AG09319 (cell line): ENCODE results near the gene NEDD8.

Experiments used
- DNase-seq: peaks from one replicate; pipeline ENCODE4 v3.0.0-alpha.2; 2010; ENCODE audit warnings: low read depth; ENCODE audit errors: extremely low read depth
- CTCF ChIP-seq: IDR thresholded peaks from 2 replicates; pipeline ENCODE4 v1.5.1; 2011; ENCODE audit warnings: low read depth, mild to moderate bottlenecking, inconsistent platforms, low read length, moderate library complexity

The NEDD8 gene

GRCh38 chr14:24258548-24259265, 26.5 kb upstream of the NEDD8 start:
- TF ChIP-seq CTCF, result no peak

GRCh38 chr14:24258119-24258518, 26.0 kb upstream of the NEDD8 start:
- no peak for DNase-seq
- no peak for TF ChIP-seq CTCF

More at GRCh38 chr14:24258548-24259265, 26.5 kb upstream of the NEDD8 start:
- DNase-seq, result no peak

GRCh38 chr14:24256960-24257359, 24.8 kb upstream of the NEDD8 start:
- DNase-seq, result no peak
- no peak for TF ChIP-seq CTCF

GRCh38 chr14:24255931-24256711, 24.0 kb upstream of the NEDD8 start:
- DNase-seq, result no peak
- no peak for TF ChIP-seq CTCF

GRCh38 chr14:24255438-24255837, 23.3 kb upstream of the NEDD8 start:
- DNase-seq, result no peak

GRCh38 chr14:24254630-24255392, 22.6 kb upstream of the NEDD8 start:
- no peak for TF ChIP-seq CTCF

More at GRCh38 chr14:24255438-24255837, 23.3 kb upstream of the NEDD8 start:
- no peak for TF ChIP-seq CTCF

More at GRCh38 chr14:24254630-24255392, 22.6 kb upstream of the NEDD8 start:
- no peak for DNase-seq
